Mesenchymal stem cell (in vitro differentiated cells and primary cell): ENCODE results near the gene TRIOBP.
A peak's percentile ranks its signal among the peaks of the same experiment; 100 is the strongest.

Experiments used
- DNase-seq: peaks from one replicate; pipeline ENCODE4 v3.0.0-alpha.2; 2013
- H2AFZ ChIP-seq: one replicate; pipeline ENCODE4 v1.6.1; 2013; ENCODE audit warnings: low read depth, mild to moderate bottlenecking, control low read depth, inconsistent platforms, low read length, moderate library complexity
- H2AK5ac ChIP-seq: 2 replicates; pipeline ENCODE4 v1.6.1; 2013; ENCODE audit warnings: low read length, moderate library complexity, mild to moderate bottlenecking, inconsistent platforms; ENCODE audit not compliant: severe bottlenecking
- H2BK120ac ChIP-seq: one replicate; pipeline ENCODE4 v1.6.1; 2013; ENCODE audit warnings: low read depth, mild to moderate bottlenecking, inconsistent platforms, low read length, moderate library complexity
- H2BK12ac ChIP-seq, 2 experiments: one replicate each; pipeline ENCODE4 v1.6.1; 2013; ENCODE audit warnings: inconsistent platforms in 2 of 2, low read length in 2 of 2, mild to moderate bottlenecking in 2 of 2, moderate library complexity in 2 of 2, control low read depth in 1 of 2
- H2BK15ac ChIP-seq: one replicate; pipeline ENCODE4 v1.6.1; 2013; ENCODE audit warnings: mild to moderate bottlenecking, low read depth, inconsistent platforms; ENCODE audit not compliant: poor library complexity, severe bottlenecking
- H2BK5ac ChIP-seq: 2 replicates; pipeline ENCODE4 v1.6.1; 2013; ENCODE audit warnings: low read depth, mild to moderate bottlenecking, low read length, control low read depth, inconsistent platforms; ENCODE audit not compliant: poor library complexity, severe bottlenecking
- H3K14ac ChIP-seq, 2 experiments: one replicate each; pipeline ENCODE4 v1.6.1; 2013; ENCODE audit warnings: inconsistent platforms in 2 of 2, low read length in 2 of 2, control low read depth in 1 of 2, mild to moderate bottlenecking in 1 of 2, moderate library complexity in 1 of 2
- H3K18ac ChIP-seq, 2 experiments: one replicate each; pipeline ENCODE4 v1.6.1; 2013; ENCODE audit warnings: inconsistent platforms in 2 of 2, low read length in 2 of 2, control low read depth in 1 of 2, low read depth in 1 of 2, mild to moderate bottlenecking in 1 of 2
- H3K23ac ChIP-seq, 2 experiments: one replicate each; pipeline ENCODE4 v1.6.1; 2013; ENCODE audit warnings: inconsistent platforms in 2 of 2, low read length in 2 of 2, mild to moderate bottlenecking in 2 of 2, moderate library complexity in 2 of 2, control low read depth in 1 of 2
- H3K27ac ChIP-seq: 2 replicates; pipeline ENCODE4 v1.5.1; 2013; ENCODE audit warnings: mild to moderate bottlenecking, moderate library complexity, low read length, control low read depth, inconsistent platforms; ENCODE audit not compliant: poor library complexity, severe bottlenecking
- H3K27me3 ChIP-seq, 2 experiments: 2 replicates each; pipeline versions ENCODE4 v1.6.1 to v1.7.0; 2013; ENCODE audit warnings: low read length in 2 of 2, mild to moderate bottlenecking in 2 of 2, moderate library complexity in 2 of 2, control low read depth in 1 of 2, inconsistent platforms in 1 of 2; ENCODE audit not compliant: control insufficient read depth in 1 of 2, insufficient read depth in 1 of 2
- H3K36me3 ChIP-seq, 2 experiments: 2 replicates each; pipeline versions ENCODE4 v1.6.1 to v1.7.0; 2013; ENCODE audit warnings: low read length in 2 of 2, control low read depth in 1 of 2, inconsistent platforms in 1 of 2, low read depth in 1 of 2, mild to moderate bottlenecking in 1 of 2; ENCODE audit not compliant: insufficient read depth in 2 of 2, control insufficient read depth in 1 of 2
- H3K4ac ChIP-seq, 2 experiments: one replicate each; pipeline ENCODE4 v1.6.1; 2013; ENCODE audit warnings: inconsistent platforms in 2 of 2, low read length in 2 of 2, mild to moderate bottlenecking in 2 of 2, moderate library complexity in 2 of 2, control low read depth in 1 of 2, low read depth in 1 of 2
- H3K4me1 ChIP-seq: 2 replicates; pipeline ENCODE4 v1.6.1; 2013; ENCODE audit warnings: low read depth, low read length, control low read depth; ENCODE audit not compliant: control insufficient read depth, insufficient read depth
- H3K4me2 ChIP-seq: 2 replicates; pipeline ENCODE4 v1.6.1; 2013; ENCODE audit warnings: low read length, mild to moderate bottlenecking, inconsistent platforms; ENCODE audit not compliant: poor library complexity, severe bottlenecking
- H3K4me3 ChIP-seq, 2 experiments: 2 replicates each; pipeline versions ENCODE4 v1.5.1 to v1.7.0; 2013; ENCODE audit warnings: low read length in 2 of 2, mild to moderate bottlenecking in 2 of 2, control low read depth in 1 of 2, low read depth in 1 of 2; ENCODE audit not compliant: insufficient read depth in 1 of 2
- H3K79me1 ChIP-seq: replicated peaks from 2 replicates; pipeline ENCODE4 v1.6.1; 2013; ENCODE audit warnings: mild to moderate bottlenecking, control low read depth, low read length, inconsistent platforms; ENCODE audit not compliant: poor library complexity, severe bottlenecking
- H3K9ac ChIP-seq: 2 replicates; pipeline ENCODE4 v1.7.0; 2013; ENCODE audit warnings: mild to moderate bottlenecking, low read length, moderate library complexity
- H3K9me3 ChIP-seq: 2 replicates; pipeline ENCODE4 v1.7.0; 2013; ENCODE audit warnings: mild to moderate bottlenecking, low read length; ENCODE audit not compliant: control insufficient read depth
- H4K8ac ChIP-seq: one replicate; pipeline ENCODE4 v1.6.1; 2013; ENCODE audit warnings: inconsistent platforms, mild to moderate bottlenecking, low read length, moderate library complexity
- H4K91ac ChIP-seq: one replicate; pipeline ENCODE4 v1.6.1; 2013; ENCODE audit warnings: mild to moderate bottlenecking, low read length, inconsistent platforms
- WGBS: methylation state at CpG from one replicate; pipeline ENCODE4 v1.1.7; 2013; ENCODE audit warnings: mixed read lengths; 5-methylcytosine and 5-hydroxymethylcytosine counted together

Gene TRIOBP

DNA sequence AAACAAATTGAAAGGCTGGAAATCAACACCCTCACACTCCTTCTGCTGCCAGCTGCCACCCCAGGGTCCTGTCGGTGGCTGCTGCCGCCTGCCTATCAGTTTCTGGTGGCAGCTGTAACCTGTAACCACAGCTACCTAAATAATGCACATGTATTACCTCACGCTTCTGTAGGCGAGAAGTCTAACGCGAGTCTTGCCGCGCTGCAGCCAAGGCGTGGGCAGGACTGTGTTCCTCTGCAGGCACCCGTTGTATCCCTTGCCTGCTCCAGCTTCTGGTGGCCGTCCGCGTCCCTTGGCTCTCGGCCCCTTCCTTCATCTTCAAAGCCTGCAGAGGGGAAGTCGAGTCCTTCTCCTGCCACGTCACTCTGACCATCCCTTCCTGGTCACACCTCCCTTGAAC, 66.8 kb downstream of the TRIOBP start:
- H2BK5ac ChIP-seq: no peak overlapping the region
- H3K27ac ChIP-seq: no peak overlapping the region
- H4K91ac ChIP-seq: no peak overlapping the region
- DNase-seq: no peak
- H2AFZ ChIP-seq: no peak overlapping the region
- H2AK5ac ChIP-seq: no peak overlapping the region
- H3K36me3 ChIP-seq: peaks cover 74 to 91% of the 10 kb centered on the region in 2 experiments
- H3K18ac ChIP-seq: no peak overlapping the region
- peaks cover 22% of the 10 kb centered on the region for H3K79me1 ChIP-seq
- no peak overlapping the region for H3K23ac ChIP-seq
- no peak overlapping the region for H2BK15ac ChIP-seq
- no peak overlapping the region for H2BK120ac ChIP-seq
- 96% methylated on average over 16 of the region's 16 CpGs for WGBS
- H3K14ac ChIP-seq: no peak overlapping the region
- H3K27me3 ChIP-seq: no peaks in the 10 kb centered on the region
- no peak overlapping the region for H4K8ac ChIP-seq
- H3K9me3 ChIP-seq: no peaks in the 10 kb centered on the region
- H3K9ac ChIP-seq: no peak overlapping the region
- no peak overlapping the region for H3K4me3 ChIP-seq
- H3K4me2 ChIP-seq: no peak overlapping the region
- H2BK12ac ChIP-seq: no peak overlapping the region
- peaks cover 2% of the 10 kb centered on the region for H3K4me1 ChIP-seq
- no peak overlapping the region for H3K4ac ChIP-seq

DNA sequence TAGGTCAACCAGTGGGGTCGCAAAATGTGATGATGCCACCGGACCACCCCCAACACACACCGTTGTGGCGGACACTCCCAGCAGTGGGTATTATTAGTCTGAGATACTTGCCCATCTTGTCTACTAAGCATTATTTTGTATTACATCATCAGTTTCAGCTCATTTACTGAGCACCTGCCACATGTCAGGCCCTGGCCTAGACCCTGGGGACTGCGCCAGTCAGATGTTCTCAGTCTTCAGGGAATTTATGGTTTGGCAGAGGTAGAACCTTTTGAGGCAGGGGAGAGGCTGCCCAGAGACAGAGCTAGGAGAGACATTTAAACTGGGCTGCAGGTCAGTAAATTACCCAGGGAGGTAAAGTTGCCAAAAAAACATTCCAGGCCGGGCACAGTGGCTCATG, 67.8 kb downstream of the TRIOBP start:
- H4K91ac ChIP-seq: no peak overlapping the region
- H3K27me3 ChIP-seq: no peaks in the 10 kb centered on the region
- H3K27ac ChIP-seq: no peak overlapping the region
- H2BK15ac ChIP-seq: no peak overlapping the region
- peaks cover 13% of the 10 kb centered on the region for H3K79me1 ChIP-seq
- H4K8ac ChIP-seq: no peak overlapping the region
- no peak overlapping the region for H3K4me2 ChIP-seq
- H2AK5ac ChIP-seq: no peak overlapping the region
- H3K23ac ChIP-seq: no peak overlapping the region
- H3K9me3 ChIP-seq: no peaks in the 10 kb centered on the region
- H3K4me1 ChIP-seq: peaks cover 2% of the 10 kb centered on the region
- 91% methylated on average over 5 of the region's 6 CpGs for WGBS
- H2BK120ac ChIP-seq: no peak overlapping the region
- H3K36me3 ChIP-seq: peaks cover 72 to 91% of the 10 kb centered on the region in 2 experiments
- H3K4ac ChIP-seq: no peak overlapping the region
- H2AFZ ChIP-seq: no peak overlapping the region
- H2BK5ac ChIP-seq: no peak overlapping the region
- H3K4me3 ChIP-seq: no peak overlapping the region
- no peak for DNase-seq
- peak overlapping the region; percentile 5 for H3K9ac ChIP-seq
- H3K14ac ChIP-seq: no peak overlapping the region
- no peak overlapping the region for H2BK12ac ChIP-seq
- no peak overlapping the region for H3K18ac ChIP-seq

DNA sequence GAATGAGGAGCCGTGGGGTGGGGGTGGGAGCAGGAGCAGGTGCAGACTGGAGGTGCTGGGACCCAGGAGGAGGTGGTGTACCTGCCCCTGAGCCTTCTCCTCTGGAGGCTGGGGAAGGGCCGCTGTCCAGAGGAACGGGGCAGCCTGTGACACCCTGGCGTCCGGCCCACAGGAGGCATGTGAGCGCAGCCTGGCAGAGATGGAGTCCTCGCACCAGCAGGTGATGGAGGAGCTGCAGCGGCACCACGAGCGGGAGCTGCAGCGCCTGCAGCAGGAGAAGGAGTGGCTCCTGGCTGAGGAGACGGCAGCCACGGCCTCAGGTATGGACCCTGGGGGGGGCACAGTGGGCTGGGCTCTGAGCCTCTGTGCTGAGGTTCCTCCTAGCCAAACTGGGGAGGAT, 68.7 kb downstream of the TRIOBP start:
- DNase-seq: no peak
- Histone ChIP-seq H3K4me1 (peaks cover 2% of the 10 kb centered on the region), H2BK12ac (no peak overlapping the region), H3K79me1 (peaks cover 11% of the 10 kb centered on the region), H3K4ac (no peak overlapping the region), H3K23ac (no peak overlapping the region), H2AFZ (no peak overlapping the region), H3K14ac (no peak overlapping the region), H3K4me2 (no peak overlapping the region), H2BK15ac (no peak overlapping the region), H2BK120ac (no peak overlapping the region), H3K36me3 (peaks cover 71 to 84% of the 10 kb centered on the region in 2 experiments), H3K4me3 (no peak overlapping the region), H4K91ac (no peak overlapping the region), H3K9me3 (no peaks in the 10 kb centered on the region), H3K9ac (no peak overlapping the region), H3K27ac (no peak overlapping the region), H3K27me3 (no peaks in the 10 kb centered on the region), H3K18ac (no peak overlapping the region), H2AK5ac (no peak overlapping the region), H4K8ac (no peak overlapping the region), H2BK5ac (no peak overlapping the region)
- WGBS: 97% methylated on average over 13 of the region's 13 CpGs

DNA sequence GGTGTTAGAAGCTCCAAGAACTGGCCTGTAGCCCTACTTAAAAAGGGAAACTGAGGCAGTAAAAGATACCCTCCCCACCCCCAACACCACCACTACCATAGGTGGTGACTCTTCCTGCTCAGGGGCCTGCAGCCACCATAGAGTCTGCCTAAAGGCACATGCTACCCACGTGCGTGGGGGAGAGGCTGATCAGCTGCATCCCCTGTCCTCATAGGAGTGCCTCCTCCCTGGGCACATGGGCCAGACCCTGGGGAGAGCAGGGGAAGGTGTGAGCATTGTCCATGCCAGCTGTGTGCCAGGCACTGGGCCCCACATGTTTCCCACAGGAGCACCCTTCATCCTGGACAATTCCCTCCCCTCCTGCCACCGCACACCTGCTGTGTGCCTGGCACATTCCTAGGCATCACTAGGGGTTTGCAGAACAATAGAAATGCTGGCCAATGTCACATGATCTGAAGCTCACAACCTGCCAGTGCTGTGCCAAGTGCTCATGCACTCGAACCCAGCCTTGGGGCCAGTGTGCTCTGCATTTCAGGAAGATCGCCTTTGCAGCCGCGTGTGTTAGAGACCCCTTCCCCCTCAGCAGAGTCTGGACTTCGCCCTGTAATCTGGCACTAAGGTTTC, 69.2 kb downstream of the TRIOBP start:
- H2AFZ ChIP-seq: no peak overlapping the region
- no peak overlapping the region for H3K14ac ChIP-seq
- H3K23ac ChIP-seq: no peak overlapping the region
- no peak overlapping the region for H3K9ac ChIP-seq
- H3K27me3 ChIP-seq: no peaks in the 10 kb centered on the region
- no peak for DNase-seq
- no peak overlapping the region for H2AK5ac ChIP-seq
- no peaks in the 10 kb centered on the region for H3K9me3 ChIP-seq
- peak overlapping the region; percentile 66 for H4K91ac ChIP-seq
- no peak overlapping the region for H2BK120ac ChIP-seq
- no peak overlapping the region for H3K18ac ChIP-seq
- no peak overlapping the region for H3K4me3 ChIP-seq
- H3K4me2 ChIP-seq: no peak overlapping the region
- whole genome bisulfite sequencing: 99% methylated on average over 7 of the region's 8 CpGs
- no peak overlapping the region for H2BK12ac ChIP-seq
- peaks cover 67 to 83% of the 10 kb centered on the region in 2 experiments for H3K36me3 ChIP-seq
- H3K4ac ChIP-seq: no peak overlapping the region
- H3K79me1 ChIP-seq: peaks cover 8% of the 10 kb centered on the region
- no peak overlapping the region for H2BK15ac ChIP-seq
- no peak overlapping the region for H3K27ac ChIP-seq
- no peak overlapping the region for H4K8ac ChIP-seq
- H3K4me1 ChIP-seq: peaks cover 2% of the 10 kb centered on the region
- H2BK5ac ChIP-seq: no peak overlapping the region
